ENCODE results near the gene B3GNT2.

DNA sequence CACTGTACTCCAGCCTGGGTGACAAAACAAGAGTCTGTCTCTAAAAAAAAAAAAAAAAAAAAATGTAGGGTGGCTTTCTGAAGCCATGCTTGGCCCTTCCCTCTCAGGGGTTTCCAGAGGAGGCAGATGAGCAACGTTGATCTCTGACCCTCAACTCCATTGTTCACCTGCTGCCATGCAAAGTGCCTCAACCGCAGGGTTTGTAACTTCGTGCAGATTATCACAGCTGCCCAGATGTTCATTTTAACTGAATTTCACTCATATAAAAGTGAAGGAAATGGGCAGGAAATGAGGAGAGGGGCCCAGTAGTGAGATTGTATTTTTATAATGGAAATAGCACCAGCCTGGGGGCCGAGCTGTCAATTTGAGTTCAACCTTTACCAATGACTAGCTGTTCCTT, 14.9 kb upstream of the B3GNT2 start:
- TF ChIP-seq, protein P1, sequence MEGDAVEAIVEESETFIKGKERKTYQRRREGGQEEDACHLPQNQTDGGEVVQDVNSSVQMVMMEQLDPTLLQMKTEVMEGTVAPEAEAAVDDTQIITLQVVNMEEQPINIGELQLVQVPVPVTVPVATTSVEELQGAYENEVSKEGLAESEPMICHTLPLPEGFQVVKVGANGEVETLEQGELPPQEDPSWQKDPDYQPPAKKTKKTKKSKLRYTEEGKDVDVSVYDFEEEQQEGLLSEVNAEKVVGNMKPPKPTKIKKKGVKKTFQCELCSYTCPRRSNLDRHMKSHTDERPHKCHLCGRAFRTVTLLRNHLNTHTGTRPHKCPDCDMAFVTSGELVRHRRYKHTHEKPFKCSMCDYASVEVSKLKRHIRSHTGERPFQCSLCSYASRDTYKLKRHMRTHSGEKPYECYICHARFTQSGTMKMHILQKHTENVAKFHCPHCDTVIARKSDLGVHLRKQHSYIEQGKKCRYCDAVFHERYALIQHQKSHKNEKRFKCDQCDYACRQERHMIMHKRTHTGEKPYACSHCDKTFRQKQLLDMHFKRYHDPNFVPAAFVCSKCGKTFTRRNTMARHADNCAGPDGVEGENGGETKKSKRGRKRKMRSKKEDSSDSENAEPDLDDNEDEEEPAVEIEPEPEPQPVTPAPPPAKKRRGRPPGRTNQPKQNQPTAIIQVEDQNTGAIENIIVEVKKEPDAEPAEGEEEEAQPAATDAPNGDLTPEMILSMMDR (IDR thresholded peaks at IDR 0.05; ENCODE audit: low read length), result no peak
- no peak for TF ChIP-seq EZH2 (optimal IDR thresholded peaks at IDR 0.05; ENCODE audit: low read depth, low read length)

All from MM.1S (cell line).